KG1 (cell line): ENCODE measurements around the gene MAN2B1.

ENCODE experiments used
- DNase-seq: peaks from one replicate; lab custom pipeline; 2025; lab: John Stamatoyannopoulos, UW

MAN2B1 gene

DNA sequence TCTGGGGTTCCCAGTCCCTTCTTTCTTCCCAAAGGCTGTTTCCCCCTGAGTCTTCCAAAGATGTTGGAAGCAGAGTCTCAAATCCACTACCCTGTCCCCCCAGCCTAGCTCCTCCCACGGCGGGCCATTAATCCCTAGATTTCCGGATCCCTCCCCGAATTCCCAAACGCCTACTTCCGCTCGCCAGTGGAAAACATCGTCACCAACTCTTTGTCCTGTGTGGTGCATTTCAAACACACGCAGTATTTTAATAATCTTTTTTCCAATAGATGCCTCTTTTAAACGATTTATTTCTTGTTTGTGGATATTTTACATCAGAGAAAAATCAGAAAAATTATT, 55.2 kb downstream of the MAN2B1 start:
- DNase-seq, result no peak

DNA sequence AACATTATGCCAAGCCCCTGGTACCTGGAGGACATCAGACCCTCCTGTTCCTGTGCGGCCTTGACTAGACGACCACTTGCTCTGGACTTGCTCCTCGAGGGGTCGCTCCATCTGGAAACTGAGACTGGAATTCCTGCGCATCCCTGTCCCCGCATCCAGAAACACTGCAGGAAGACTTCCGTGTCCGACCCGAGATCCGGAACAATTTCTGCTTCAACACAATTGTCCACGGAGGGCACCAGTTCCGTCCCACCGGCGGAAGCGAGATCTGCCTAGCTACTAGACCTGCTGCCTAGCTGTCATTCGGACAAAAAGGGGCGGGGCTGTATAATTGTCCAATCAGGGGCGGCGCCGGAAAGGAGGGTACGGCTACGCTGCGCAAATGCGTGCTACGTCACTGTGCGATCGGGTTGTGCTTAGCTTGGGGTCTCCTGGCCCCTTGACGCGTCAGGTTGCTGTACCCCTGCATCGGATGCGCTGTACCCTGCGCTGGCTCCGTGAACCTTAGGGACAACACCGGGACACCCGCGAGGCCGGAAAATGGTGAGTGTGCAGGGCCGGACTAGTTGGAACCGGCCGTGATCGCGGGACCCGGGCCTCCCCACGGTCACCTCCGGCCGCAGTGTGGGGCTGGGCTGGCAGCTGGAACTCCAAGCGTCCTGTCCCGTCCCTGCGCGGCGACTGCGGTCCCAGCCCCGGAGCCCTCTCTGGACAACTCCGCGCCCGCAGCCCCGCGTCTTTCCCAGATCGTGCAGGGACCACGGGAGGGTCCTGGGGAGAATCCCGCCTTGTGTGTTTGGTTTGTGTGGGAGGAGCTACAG, 55.8 kb downstream of the MAN2B1 start, which contains the start of the genes ZNF490 and ZNF791:
TSS of gene ZNF490 (minus strand) at position 274 of the 821 bp plus-strand sequence. CDS start at position 141, 133 bp downstream.
TSS of gene ZNF791 (plus strand) at position 381 of the 821 bp plus-strand sequence. CDS start at position 541, 160 bp downstream.
- DNase-seq, result peak; percentile 98

DNA sequence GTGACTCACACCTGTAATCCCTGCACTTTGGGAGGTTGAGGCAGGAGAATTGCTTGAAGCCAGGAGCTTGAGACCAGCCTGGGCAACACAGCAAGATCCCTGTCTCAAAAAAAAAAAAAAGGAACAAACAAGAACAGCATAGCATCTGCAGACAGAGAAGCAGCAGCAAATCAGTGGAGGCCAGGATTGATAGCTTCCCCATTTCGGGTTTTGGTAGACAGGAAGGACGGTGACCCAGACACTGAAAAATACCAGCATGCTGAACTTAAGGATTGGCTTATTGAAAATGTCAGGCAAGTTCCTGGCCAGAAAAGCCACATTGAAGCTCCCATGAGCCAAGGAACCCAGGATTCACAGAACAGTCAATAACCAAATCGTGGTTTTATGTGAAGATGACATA, 58.9 kb downstream of the MAN2B1 start:
- no peak for DNase-seq

GRCh38 chr19:12606796-12607195, 59.7 kb downstream of the MAN2B1 start:
- no peak for DNase-seq

DNA sequence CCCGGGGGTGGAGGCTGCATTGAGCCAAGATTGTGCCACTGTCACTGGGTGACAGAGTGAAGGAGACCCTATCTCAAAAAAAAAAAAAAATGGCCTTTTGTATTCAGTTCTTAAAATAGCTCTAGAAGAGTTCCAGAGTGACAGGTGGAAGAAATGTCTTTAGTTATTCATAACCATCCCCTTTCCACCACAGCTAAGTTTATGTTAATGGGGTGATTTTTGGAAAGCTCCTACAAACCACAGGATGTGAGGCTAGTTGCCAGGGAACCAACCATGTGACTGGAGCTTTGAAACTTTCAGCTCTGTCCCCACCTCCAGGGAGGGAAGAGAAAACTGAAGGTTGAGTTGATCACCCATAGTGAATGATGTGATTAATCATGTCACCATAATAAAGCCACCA, 62.8 kb downstream of the MAN2B1 start:
- no peak for DNase-seq

- DNase-seq, result no peak
Observed at GRCh38 chr19:12597594-12597993, 68.9 kb downstream of the MAN2B1 start.

- no peak for DNase-seq
Observed at GRCh38 chr19:12596927-12597548, 69.5 kb downstream of the MAN2B1 start.
